Activated CD4-positive, CD25-positive, alpha-beta regulatory T cell treated with anti-CD3 and anti-CD28 coated beads, Interleukin-2, amount 50 U/mL, for 24 hours (primary cell): ENCODE results near the gene CAB39.
"Not testable (repeated sequence)": the region's sequence is repeated elsewhere in the genome, so short reads cannot be mapped to it uniquely, and the experiment has no call there.

Experiments
- ATAC-seq, 2 donors: fragments of 150-1000 bp; cut with Tn5 transposase; one replicate each; pipeline ENCODE4 v1.10.0; 2021; ENCODE audit warnings: mild to moderate bottlenecking in 1 of 2, moderate library complexity in 1 of 2

CAB39 gene

DNA sequence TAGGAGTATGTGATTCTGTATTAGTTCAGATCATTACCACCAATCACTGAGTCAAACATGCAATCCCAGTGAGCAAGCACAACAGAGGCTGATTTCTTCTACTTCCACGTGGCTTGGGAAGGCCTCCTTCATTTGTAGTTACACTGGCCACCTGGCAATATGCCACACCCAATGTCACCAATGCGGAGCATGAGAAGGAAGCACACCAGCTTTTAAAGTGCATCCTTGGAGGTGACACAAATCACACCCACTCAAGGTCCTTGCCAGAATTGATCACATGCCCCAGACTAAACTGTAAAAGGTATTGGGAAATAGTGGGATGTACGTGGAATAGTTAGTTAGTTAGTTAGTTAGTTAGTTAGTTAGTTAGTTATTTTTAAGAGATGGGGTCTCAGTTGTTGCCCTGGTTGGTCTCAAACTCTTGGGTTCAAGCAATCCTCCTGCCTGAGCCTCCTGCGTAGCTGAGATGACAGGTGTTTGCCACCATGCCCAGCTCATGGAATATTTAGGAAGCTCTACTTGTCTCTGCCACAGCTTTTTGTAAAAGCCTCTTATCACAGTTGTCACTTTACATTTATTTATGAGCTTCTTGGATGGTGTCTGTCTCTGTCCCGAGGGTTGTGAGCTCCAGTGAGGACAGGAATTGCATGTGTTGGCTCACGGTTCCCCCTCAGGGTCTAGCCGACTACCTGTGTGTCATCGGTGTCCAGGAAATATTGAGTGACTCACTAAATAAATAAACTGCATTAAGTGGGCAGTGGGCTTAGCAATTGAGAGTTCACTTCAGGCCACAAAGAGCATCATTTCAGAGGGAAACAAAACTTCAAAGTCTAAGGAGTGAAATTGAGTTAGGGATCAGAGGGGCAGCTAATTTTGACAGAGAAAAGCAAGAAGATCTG, 28.1 kb upstream of the CAB39 start:
- ATAC-seq: no peak

DNA sequence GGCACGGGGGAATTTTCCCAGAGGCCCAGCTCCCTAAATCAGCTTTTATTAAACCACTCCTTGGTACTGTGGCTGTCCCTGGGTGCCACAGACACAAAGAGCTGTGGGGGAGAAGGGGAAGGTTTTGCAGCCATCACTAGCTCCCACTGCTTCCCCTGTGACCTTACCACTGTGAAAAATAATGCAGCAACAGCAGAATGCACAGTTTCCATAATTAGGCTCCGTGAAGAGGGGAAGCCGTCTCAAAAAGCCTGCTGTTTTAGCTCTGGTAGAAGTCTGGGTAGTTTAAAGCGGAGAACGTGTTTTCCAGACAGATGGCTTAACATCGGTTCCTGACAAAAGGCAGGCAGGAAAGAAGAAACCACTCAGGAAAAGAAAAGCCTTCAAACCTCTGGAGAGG, 27.5 kb upstream of the CAB39 start:
- no peak for ATAC-seq

DNA sequence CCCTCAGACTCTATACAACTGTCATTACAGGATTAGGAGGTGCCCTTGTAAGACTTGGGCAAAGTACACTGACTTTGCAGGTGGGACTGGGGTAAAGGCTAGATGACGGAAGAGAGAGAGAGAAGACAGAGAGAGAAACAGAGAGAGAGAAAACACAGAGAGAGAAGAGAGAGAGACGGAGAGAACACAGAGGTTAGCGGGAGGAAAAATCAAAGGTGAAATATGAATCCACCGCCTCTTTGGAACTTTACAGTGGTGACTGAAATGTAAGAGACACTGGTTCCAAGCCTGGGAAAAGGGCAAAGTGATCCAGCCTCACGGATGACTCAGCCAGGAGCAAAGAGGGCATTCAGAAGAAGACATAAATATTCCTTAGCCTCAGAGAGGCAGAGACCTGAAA, 25.1 kb upstream of the CAB39 start:
- no peak for ATAC-seq

DNA sequence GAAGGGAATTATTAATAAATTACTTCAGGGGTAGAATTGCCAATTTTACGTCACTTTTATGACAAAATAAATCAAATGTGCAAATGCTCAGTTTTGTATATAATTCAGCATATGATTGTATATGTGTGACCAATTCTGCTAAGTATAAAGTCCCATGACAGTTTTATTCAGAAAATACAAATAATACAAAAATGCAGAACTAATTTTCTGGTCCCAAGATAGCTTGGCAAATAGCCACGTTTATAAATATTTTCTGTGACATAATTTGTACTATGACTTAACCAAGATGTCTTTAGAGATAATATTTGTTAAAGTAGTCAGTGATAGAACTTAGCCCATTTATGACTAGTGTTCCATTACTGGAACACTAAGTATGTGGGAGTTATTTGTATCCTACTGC, 24.2 kb upstream of the CAB39 start:
- no peak for ATAC-seq

DNA sequence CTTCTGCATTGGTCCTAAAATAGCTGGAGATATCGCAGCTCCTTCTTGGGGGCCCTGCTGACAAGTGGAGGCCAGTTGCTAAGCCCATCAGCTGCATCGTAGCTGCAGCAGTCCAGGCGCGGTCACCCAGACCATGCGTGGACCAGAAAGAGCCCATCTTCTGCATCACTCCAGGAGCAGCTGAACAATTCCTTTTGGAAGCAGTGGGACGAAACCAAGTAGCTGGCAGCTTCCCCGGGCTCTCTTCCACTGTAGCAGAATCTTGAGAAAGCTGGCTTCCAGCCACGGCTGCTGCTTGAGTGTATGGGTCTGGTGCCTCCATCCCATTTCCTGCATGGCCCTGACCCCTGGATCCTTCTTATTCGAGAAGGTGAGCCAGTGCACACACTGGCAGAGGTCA, 22.2 kb upstream of the CAB39 start:
- no peak for ATAC-seq

DNA sequence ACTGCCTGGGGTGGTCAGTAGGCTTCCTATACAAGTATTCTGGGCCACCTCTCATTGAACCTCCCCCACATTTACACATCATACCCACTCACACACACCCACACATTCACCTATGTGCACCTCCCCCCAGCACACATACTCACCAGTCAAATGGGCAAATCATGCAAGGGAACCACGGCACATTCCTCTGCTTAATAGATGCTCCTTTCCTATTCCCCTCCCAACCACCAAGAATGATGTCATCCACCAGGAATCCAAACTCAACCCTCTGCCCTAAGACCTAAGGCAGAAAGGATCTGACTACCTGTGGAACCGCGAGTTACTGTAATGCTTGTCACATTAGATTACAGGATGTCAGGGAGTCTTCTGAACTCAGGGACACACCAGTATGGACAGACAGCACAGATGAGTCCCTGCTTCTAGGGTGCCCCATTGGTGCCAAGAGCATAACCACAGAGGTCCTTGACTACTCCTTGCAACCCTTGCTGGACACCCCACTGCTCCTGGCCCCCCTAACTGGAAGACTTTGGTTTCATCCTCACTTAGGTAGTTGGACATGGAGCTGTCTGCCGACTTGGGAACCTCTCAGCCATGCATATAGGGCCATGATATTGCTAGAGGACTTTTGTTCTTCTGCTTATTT, 21.5 kb upstream of the CAB39 start:
- ATAC-seq: no peak

DNA sequence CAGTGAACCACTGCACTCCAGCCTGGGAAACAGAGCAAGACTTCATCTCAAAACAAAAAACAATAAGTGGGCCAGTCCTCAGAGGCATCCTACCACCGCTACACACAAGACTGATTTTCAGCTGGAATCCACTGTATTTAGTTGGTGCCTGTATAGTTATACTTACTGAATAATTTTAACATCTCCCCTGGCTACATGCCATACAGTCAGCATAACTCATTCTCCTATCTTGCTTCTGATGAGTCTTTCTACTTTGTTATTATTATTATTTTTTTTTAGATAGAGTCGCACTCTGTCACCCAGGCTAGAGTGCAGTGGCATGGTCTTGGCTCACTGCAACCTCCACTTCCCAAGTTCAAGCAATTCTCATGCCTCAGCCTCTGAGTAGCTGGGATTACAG, 19.9 kb upstream of the CAB39 start:
- no peak for ATAC-seq

DNA sequence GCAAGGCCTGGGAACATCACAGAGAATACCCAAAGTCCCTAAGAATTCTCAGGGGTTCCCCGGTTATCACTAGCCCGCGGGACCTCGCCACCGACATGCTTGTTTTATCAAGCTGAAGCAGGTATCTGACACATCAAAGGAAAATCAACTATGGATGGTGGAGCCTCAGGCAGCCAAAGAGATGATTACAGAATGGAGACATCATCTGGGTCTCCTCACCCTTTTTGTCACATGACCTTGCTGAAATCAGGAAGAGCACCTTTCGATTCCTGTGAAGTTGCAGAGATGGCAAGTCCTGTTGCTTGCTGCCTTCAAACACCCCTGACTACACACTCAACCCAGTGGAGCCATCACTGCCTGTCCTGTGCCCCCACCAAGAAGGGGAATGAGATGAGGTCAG, 19.2 kb upstream of the CAB39 start:
- ATAC-seq: no peak

DNA sequence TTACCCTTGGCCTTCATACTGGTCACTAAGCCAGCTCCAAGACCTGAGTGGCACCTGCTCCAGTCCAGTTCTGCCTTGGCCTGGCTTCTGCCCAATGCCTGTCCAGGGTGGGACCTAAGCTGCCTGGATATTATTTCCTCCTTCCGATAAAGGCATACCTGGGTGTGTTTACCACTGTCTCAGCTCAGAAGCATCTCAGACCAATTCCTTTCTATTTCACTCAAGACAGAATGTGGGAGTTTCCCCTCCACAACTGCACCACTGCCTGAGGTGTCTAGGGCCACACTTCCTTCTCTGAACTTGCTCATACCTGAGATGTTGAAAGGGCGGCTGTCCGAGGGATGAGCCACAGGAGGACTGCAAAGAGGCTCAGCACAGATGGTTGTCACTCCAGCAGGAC, 18.4 kb upstream of the CAB39 start:
- ATAC-seq: peak; percentile 78 to 82

DNA sequence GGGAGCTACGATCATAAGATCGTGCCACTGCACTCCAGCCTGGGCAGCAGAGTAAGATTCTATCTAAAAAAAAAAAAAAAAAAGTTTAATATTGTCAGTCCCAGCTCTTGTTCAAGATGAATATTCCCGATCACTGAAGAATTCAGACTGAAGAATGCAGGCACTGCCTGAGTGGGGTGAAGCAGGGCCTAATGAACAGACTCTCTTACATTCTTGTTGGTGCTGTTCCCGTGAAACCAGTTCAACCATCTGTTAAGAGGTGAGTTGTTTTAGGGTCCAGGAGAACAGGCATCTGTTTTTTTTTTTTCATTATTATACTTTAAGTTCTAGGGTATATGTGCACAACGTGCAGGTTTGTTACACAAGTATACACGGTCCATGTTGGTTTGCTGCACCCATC, 17.1 kb upstream of the CAB39 start:
- ATAC-seq: no peak

DNA sequence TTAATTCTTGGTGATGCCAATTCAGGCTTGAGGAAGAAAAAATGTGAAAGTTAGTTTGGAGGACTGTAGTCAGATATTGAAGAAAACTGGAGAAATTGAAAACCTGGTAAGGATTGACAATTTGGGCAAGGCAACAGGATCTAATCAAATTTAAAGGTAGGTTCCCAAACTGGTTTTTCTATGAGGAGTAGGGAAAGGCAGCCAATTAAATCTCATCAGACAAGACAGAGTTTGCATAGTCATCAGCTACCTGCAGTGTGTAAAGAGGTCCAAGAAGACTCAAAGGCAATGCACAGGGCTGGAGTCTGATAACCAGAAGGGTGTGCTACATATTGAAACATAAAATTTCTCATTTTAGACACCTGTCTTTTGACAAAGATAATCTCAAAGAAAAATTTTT, 16.0 kb upstream of the CAB39 start:
- no peak for ATAC-seq

DNA sequence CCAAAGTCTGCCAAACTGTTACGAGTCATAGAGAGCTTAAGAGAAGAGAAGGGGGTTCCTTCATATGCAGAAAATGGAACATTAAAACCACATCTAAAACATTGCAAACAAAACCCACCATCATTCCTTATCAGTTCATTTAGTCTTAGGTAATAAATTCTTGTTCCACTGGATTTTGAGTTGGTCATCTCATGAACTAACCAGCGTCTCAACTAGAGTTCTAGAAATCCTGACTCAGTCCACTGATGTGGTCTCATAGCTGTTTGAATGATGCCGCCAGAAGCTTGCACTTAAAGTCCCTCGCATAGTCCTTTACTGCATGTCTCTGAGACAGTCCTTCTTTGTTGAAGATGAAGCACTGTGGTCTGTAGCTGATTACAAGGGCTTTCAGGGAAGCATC, 15.0 kb upstream of the CAB39 start:
- no peak for ATAC-seq

DNA sequence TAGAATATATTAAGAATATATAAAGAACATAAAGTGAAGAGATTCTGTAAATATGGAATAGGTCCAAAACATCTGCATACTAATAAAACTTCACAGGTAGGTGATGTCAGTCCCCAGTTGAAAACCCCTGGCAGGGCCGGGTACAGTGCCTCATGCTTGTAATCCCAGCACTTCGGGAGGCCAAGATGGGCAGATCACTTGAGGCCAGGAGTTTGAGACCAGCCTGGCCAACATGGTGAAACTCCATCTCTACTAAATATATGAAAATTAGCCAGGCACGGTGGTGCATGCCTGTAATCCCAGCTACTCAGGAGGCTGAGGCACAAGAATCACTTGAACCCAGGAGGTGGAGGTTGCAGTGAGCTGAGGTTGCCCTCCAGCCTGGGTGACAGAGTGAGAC, 13.9 kb upstream of the CAB39 start:
- not testable (repeated sequence) for ATAC-seq

DNA sequence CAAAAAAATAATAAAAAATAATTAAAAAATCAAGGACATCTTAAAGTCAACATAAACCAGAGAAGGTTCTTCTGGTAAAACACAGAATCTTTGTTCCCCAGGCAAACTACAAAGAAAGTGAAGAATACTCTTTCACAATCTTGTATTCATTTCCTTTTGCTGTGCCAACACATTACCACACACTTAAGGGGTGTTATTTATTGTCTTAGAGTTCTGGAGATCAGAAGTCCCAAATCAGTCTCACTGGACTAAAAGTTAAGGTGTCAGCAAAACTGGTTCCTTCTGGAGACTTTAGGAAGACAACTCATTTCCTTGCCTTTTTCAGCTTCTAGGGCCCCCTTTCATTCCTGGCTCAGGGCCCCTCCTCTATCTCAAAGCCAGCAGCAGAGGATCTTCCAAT, 12.2 kb upstream of the CAB39 start:
- no peak for ATAC-seq

DNA sequence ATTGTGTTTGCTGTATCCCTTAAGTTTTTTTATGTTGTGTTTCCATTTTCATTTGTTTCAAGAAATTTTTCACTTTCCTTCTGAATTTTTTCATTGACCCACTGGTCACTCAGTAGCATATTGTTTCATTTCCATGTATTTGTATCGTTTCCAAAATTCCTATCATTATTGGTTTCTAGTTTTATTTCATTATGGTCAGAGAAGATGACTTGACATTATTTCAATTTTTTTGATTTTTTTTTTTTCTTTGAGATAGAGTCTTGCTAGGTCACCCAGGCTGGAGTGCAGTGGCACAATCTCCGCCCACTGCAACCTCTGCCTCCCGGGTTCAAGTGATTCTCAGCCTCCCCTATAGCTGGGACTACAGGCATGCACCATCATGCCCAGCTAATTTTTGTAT, 11.3 kb upstream of the CAB39 start:
- ATAC-seq: no peak

DNA sequence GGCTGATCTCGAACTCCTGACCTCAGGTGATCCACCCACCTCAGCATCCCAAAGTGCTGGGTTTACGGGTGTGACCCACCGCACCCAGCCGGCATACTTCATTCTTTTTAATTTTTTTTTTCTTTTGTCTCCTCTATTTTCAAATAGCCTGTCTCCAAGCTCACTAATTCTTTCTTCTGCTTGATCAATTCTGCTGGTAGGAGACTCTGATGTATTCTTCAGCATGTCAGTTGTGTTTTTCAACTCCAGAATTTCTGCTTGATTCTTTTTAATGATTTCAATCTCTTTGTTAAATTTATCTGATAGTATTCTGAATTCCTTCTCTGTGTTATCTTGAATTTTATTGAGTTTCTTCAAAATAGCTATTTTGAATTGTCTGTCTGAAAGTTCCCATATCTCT, 10.2 kb upstream of the CAB39 start:
- ATAC-seq: not testable (repeated sequence)

DNA sequence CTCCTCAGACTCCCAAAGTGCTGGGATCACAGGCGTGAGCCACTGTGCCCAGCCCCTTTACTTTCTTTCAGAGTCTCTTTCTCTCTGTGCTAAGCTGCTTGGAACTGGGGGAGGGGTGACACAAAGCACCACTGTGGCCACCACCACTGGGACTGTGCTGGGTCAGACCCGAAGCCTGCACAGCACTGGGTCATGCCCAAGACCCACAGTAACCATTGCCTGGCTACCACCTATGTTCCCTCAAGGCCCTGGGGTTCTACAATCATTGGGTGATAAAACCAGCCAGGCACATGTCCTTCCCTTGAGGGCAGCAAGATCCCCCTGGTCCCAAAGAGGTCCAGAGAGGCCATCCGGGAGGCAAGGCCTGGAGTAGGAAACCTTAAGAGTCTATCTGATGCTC, 9.1 kb upstream of the CAB39 start:
- ATAC-seq: no peak

DNA sequence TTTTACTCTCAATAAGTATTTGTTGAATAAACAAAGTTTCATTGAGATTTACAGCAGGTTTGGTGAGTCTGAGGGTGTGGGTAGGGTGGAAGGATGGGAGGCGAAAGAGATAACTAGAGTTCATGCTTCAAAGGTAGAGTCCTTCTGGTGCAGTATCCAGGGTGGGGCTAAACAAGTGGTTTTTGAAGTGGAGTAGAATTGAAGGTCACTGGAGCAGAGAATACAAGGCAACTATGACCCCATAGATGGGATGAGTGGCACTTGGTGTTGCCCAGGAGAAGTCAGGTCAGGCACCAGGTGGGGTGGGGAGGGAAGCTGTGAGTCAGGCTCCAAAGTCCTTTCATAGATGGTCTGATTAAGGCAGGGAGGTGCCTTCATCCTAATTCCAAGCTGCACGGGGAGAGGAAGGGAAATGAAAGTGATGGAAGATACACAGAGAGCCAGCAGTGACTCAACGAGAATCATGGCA, 6.6 kb upstream of the CAB39 start:
- ATAC-seq: no peak

DNA sequence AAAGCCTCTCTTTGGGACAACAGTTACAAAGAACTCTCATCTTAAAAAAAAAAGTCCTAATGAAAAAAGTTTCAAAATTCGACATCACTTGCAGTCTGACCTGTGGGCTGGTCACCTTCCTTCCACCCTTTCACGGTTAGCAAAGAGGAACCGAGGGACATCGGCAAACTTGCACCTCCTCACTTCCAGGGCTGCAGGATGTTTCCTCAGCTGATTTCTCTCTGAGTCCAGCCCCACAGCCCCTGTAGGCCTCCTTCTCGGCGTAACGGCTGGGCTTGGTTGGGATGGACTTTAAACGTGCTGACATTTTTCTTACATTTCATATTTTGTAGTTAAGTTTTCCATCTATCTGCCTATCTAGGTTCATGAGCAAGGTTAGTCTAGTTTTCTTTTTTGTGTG, 5.7 kb upstream of the CAB39 start:
- ATAC-seq: no peak

DNA sequence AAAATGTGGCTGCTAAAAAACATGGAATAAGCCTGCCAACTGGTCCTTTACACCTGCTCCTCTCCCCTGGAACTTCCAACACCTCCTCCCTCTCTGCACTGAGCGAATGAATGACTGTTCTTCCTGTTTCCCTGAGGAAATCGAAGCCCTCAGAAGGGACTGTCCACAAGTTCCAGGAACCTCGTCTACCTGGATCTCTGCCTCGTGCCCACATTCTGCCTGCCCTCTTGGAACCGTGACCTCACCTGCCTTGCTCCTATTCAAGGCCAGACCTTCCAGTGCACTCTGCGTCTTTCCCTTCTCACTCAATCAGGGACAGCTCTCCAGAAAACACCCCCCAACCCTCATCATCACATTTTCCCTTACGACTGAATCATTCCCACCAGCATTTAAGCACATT, 4.4 kb upstream of the CAB39 start:
- no peak for ATAC-seq

DNA sequence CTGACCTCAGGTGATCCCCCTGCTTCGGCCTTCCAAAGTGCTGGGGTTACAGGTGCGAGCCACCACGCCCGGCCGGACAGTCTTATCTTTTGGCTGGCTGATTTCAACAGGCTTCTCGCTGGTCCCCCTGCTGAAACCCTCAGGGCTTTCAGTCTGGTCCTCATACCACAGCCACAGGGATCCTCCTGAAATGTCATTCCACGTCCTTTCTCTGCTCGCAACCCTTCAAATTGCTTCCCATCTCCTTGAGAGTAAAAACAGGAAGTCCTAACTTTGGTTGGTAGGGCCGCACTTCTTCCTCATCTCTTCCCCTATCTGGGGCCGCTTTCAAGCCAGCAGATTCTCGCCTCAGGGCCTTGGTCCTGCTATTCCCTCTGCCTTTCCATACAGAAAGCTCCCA, 1.4 kb upstream of the CAB39 start:
- ATAC-seq: no peak

DNA sequence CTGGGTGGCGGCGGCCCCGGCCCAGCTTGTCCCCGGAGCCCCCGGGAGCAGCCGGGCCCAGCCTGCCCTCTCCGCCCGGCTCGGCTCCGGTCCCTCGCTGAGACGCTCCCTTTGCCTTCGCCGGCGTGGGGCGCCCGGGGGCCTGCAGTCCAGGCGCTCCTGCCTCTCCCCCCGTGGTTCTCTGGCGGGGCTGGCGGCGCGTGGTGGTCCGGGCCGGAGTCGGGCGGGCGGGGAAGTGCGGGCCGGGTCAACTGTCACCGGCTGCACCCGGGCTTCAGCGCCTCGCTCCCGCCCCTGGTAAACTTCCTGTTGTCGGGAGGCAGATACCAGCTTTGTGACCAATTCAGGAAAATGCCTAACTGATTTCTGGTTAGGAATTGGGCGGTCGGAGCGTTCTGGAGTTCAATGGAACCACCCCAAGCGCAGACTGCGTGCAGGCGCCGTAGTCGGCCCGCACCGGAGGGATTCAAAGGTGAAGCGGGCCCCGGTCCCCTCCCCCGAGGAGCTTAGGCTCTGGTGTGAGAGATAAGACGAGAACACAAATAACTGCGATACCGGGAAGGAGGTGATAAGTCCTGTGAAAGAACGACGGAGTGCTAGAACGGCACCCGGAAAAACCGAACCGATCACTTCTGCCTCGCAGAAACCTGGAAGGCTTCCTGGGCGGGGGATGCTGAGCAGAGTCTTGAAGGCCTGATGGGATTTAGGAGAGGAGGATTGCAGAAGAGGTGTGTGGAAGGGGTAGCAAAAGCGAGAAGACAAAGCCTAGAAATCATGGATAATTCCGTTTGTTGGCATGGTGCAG, 891 bp downstream of the CAB39 start:
- ATAC-seq: peak; percentile 27

DNA sequence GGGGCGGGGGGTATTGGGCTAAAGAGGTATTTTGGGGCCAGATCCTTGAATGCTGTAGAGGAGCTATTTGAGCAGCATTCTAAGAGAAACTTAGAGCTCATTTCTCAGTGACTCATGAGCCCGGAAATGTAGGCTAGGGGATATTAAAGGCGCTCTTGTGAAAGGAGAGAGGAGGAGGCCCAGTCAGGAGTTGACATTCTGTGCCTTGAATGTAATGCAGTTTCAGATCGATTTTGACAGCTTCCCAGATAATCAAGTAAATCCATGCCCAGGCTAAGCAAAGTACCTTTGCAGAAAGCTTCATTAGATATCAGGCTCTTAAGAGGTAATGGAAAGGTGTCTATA, 1.5 kb downstream of the CAB39 start:
- peak; percentile 57 to 68 for ATAC-seq

DNA sequence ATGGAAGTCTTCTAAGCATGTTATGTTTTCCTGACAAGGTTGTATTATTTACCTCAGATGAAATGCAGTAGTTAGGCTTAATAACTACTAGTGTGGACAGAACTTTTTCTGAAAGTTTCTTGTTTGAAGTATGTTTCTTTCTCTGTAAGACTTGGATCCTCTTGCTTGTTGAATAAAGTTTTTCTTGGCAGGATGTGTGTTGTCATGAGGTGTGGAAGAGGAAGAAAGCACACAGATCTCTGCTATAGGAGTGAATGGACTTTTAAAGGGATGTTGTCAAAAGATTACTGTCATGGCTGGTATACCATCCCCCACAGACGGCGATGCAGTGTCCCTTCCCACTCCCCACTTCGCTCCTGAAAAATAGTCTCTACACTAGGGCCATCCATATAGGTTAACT, 2.6 kb downstream of the CAB39 start:
- ATAC-seq: no peak
